GM12878 (cell line): ENCODE measurements around the gene AGT. TPM values are rescaled to one million over a fixed set of nuclear protein-coding genes. Genes with fewer than 3 reads are reported as not detected.
"Not testable (repeated sequence)": the region's sequence is repeated elsewhere in the genome, so short reads cannot be mapped to it uniquely, and the experiment has no call there.

Experiments
- ATAC-seq: fragments of 200-7000 bp; cut with Tn5 transposase; 3 replicates; pipeline ENCODE4 v1.9.1; 2020; ENCODE audit warnings: mild to moderate bottlenecking, moderate library complexity
- BruUV-seq: library from RNA; stranded (reverse); fragments of 400-500 nt; replicated peaks from 2 replicates; lab custom pipeline; 2021; lab: Mats Ljungman, UMichigan
- CTCF ChIA-PET: fragments of 300-600 bp; sonication (Branson Sonifier 250); formaldehyde crosslinking; extraction: SDS; loops from one replicate; lab custom pipeline; 2021; ENCODE audit warnings: inconsistent platforms; lab: Yijun Ruan, JAX
- POLR2A ChIA-PET: fragments of 350-600 bp; formaldehyde crosslinking; extraction: SDS; loops from one replicate; lab custom pipeline; 2021; ENCODE audit warnings: inconsistent platforms; lab: Charles Lee
- RAD21 ChIA-PET: fragments of 300-600 bp; sonication (Branson Sonifier 250); formaldehyde crosslinking; loops from one replicate; lab custom pipeline; 2023; ENCODE audit warnings: antibody characterized with exemption; ENCODE audit not compliant: unreplicated experiment; lab: Charles Lee
- SMC1A ChIA-PET: fragments of 300-600 bp; sonication (Branson Sonifier 250); formaldehyde crosslinking; loops from one replicate; lab custom pipeline; 2023; ENCODE audit not compliant: unreplicated experiment, uncharacterized antibody; lab: Charles Lee
- DNase-seq: peaks from one replicate; pipeline ENCODE4 v3.0.0-alpha.2; 2011; ENCODE audit warnings: low read depth, low spot score
- FAIRE-seq: peaks from 3 replicates; lab custom pipeline; 2011; peaks lifted over from hg19 to GRCh38; lab: Jason Lieb, UNC
- H2AFZ ChIP-seq: 2 replicates; pipeline ENCODE4 v1.6.0; 2011; ENCODE audit warnings: low read depth, low read length, control low read depth; ENCODE audit not compliant: control insufficient read depth
- H3K27ac ChIP-seq: 2 replicates; pipeline ENCODE4 v1.5.1; 2011; ENCODE audit warnings: control low read depth; ENCODE audit not compliant: control insufficient read depth, insufficient read depth
- H3K27me3 ChIP-seq, 2 experiments: replicated peaks in 1 of 2; 2 replicates each; pipeline versions ENCODE4 v1.6.0 to v1.6.1; 2011; ENCODE audit warnings: low read length in 1 of 2; ENCODE audit not compliant: control insufficient read depth in 2 of 2, insufficient read depth in 2 of 2
- H3K36me3 ChIP-seq, 2 experiments: 2 replicates each; pipeline ENCODE4 v1.5.1; 2011; ENCODE audit warnings: low read length in 1 of 2; ENCODE audit not compliant: control insufficient read depth in 2 of 2, insufficient read depth in 2 of 2
- H3K4me1 ChIP-seq: 2 replicates; pipeline ENCODE4 v1.6.1; 2011; ENCODE audit warnings: mild to moderate bottlenecking, low read length, moderate library complexity, mixed read lengths; ENCODE audit not compliant: control insufficient read depth, insufficient read depth
- H3K4me2 ChIP-seq: 2 replicates; pipeline ENCODE4 v1.6.0; 2011; ENCODE audit warnings: control low read depth; ENCODE audit not compliant: control insufficient read depth, insufficient read depth
- H3K4me3 ChIP-seq: fragments of 200-600 bp; sonication (generic); 2 replicates; pipeline ENCODE4 v1.5.1; 2016
- H3K79me2 ChIP-seq: 2 replicates; pipeline ENCODE4 v1.6.0; 2011; ENCODE audit warnings: low read length; ENCODE audit not compliant: control insufficient read depth, insufficient read depth
- H3K9ac ChIP-seq: 2 replicates; pipeline ENCODE4 v1.8.0; 2011; ENCODE audit warnings: low read length, control low read depth, mixed read lengths; ENCODE audit not compliant: control insufficient read depth, insufficient read depth
- H3K9me3 ChIP-seq: replicated peaks from 3 replicates; pipeline ENCODE4 v1.5.1; 2011; ENCODE audit warnings: mild to moderate bottlenecking, low read length; ENCODE audit not compliant: control insufficient read depth, insufficient read depth
- H4K20me1 ChIP-seq: 2 replicates; pipeline ENCODE4 v1.6.0; 2011; ENCODE audit not compliant: control insufficient read depth, insufficient read depth
- CBX3 ChIP-seq: fragments of 200-600 bp; sonication (generic); IDR thresholded peaks from 2 replicates; pipeline ENCODE4 v1.6.1; 2016; ENCODE audit warnings: low read depth, borderline replicate concordance
- CHD4 ChIP-seq: fragments of 200-600 bp; sonication (generic); IDR thresholded peaks from 2 replicates; pipeline ENCODE4 v1.6.1; 2016; ENCODE audit warnings: mild to moderate bottlenecking
- EP300 ChIP-seq, 2 experiments: fragments of 150-350 bp in 1 of 2; IDR thresholded peaks; 2 replicates each; pipeline ENCODE4 v1.6.1; 2011 to 2012; ENCODE audit warnings: low read depth in 2 of 2, low read length in 2 of 2, borderline replicate concordance in 1 of 2, improper control_type of control experiment in 1 of 2, inconsistent platforms in 1 of 2; ENCODE audit not compliant: control insufficient read depth in 1 of 2
- HDGF ChIP-seq: fragments of 450-650 bp; IDR thresholded peaks from 2 replicates; pipeline ENCODE4 v1.6.1; 2016; ENCODE audit warnings: antibody characterized with exemption
- NFYB ChIP-seq: IDR thresholded peaks from 2 replicates; pipeline ENCODE4 v1.6.1; 2011; ENCODE audit warnings: low read depth, mild to moderate bottlenecking, low read length, improper control_type of control experiment, moderate library complexity; ENCODE audit not compliant: insufficient read depth
- POLR2AphosphoS5 ChIP-seq: IDR thresholded peaks from 2 replicates; pipeline ENCODE4 v1.6.1; 2011; ENCODE audit warnings: mild to moderate bottlenecking, low read length, inconsistent platforms
- RELA ChIP-seq: fragments of 450-650 bp; IDR thresholded peaks from 2 replicates; pipeline ENCODE4 v1.8.0; 2014; ENCODE audit warnings: borderline replicate concordance; ENCODE audit not compliant: partially characterized antibody
- RUNX3 ChIP-seq: IDR thresholded peaks from 2 replicates; pipeline ENCODE4 v1.6.1; 2012; ENCODE audit warnings: low read length, inconsistent platforms
- SUPT20H ChIP-seq: IDR thresholded peaks from 2 replicates; pipeline ENCODE4 v1.6.1; 2011; ENCODE audit warnings: low read depth, mild to moderate bottlenecking, low read length, moderate library complexity, borderline replicate concordance; ENCODE audit not compliant: control insufficient read depth
- TCF12 ChIP-seq: IDR thresholded peaks from 2 replicates; pipeline ENCODE4 v1.6.1; 2011; ENCODE audit warnings: low read depth, mild to moderate bottlenecking, low read length
- TCF7 ChIP-seq: IDR thresholded peaks from 2 replicates; pipeline ENCODE4 v1.6.1; 2014; ENCODE audit warnings: antibody characterized with exemption, borderline replicate concordance
- WGBS: methylation state at CpG from one replicate; pipeline ENCODE4 v1.1.6; 2016; ENCODE audit warnings: low lambda C conversion rate; ENCODE audit not compliant: insufficient replicate concordance, insufficient coverage; ENCODE audit errors: missing lambda C conversion rate; 5-methylcytosine and 5-hydroxymethylcytosine counted together
- in situ Hi-C: fragments of 300-500 bp; cut with MboI; formaldehyde crosslinking; loops from 9 replicates; pipeline ENCODE4 v1.14.3; 2018; ENCODE audit warnings: mixed read lengths
- intact Hi-C: fragments of 100-400 bp; cut with micrococcal nuclease; formaldehyde crosslinking; loops from one replicate; pipeline ENCODE4 v1.14.2; 2022; ENCODE audit not compliant: unreplicated experiment
- polyA plus RNA-seq, 11 experiments: library from polyadenylated mRNA; depleted of rRNA in 4 of 11; unstranded in 6 of 11; stranded (reverse) in 5 of 11; fragments of >200 nt; fragmentation: Nextera tagmentation in 4 of 11; fragmentation: Illumina TruSeq in 1 of 11; extraction: Ambion mirVana in 4 of 11; extraction: Trizol in 1 of 11; gene quantifications; 1 replicate in 1 of 11; 2 replicates in 10 of 11; pipeline versions ENCODE4 v1.2.1 to v1.2.3, GENCODE V29; 2011 to 2016; ENCODE audit warnings: inconsistent platforms in 2 of 11, missing spikeins in 2 of 11, low read depth in 1 of 11
- total RNA-seq, 4 experiments: library from RNA; depleted of rRNA in 3 of 4; stranded (reverse); fragments of >200 nt in 3 of 4; fragmentation: Illumina TruSeq in 1 of 4; extraction: Trizol in 1 of 4; gene quantifications; 2 replicates each; pipeline versions ENCODE4 v1.2.1 to v1.2.3, GENCODE V29; 2013 to 2021
- TF ChIP-seq, protein P1 (sequence below): fragments of 150-350 bp; IDR thresholded peaks from 2 replicates; pipeline ENCODE4 v1.6.1; 2016; ENCODE audit warnings: low read depth, low read length
- TF ChIP-seq, protein P2 (sequence below): fragments of 450-650 bp; IDR thresholded peaks from 2 replicates; pipeline ENCODE4 v1.6.1; 2018; ENCODE audit warnings: borderline replicate concordance, mild to moderate bottlenecking; ENCODE audit not compliant: partially characterized antibody

The AGT gene
- total and polyA plus RNA-seq, 10 of the 15 experiments (the other 5 are each of a cell fraction or from before 2014, with no cell fraction given): 0.69 TPM; not detected in 9

DNA sequence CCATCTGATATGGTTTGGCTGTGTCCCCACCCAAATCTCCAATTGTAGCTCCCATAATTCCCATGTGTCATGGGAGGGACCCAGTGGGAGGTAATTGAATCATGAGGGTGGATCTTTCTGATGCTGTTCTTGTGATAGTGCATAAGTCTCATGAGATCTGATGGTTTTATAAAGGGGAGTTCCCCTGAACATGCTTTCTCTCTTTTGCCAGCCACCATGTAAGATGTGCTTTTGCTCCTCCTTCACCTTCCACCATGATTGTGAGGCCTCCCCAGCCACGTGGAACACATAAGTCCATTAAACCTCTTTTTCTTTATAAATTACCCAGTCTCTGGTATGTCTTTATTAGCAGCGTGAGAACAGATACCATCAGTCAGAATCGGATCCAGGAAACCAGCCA, 2.5 kb upstream of the AGT start:
- H3K9ac ChIP-seq, ATAC-seq, H2AFZ ChIP-seq, BruUV-seq, H3K4me3 ChIP-seq, intact Hi-C loops, H3K4me1 ChIP-seq, H3K27me3 ChIP-seq, FAIRE-seq, H4K20me1 ChIP-seq, H3K36me3 ChIP-seq, CTCF ChIA-PET, in situ Hi-C loops, H3K79me2 ChIP-seq, H3K4me2 ChIP-seq, H3K9me3 ChIP-seq, RAD21 ChIA-PET, SMC1A ChIA-PET, POLR2A ChIA-PET, DNase-seq, H3K27ac ChIP-seq: not testable (repeated sequence)
- 47% methylated on average over 3 of the region's 3 CpGs for WGBS

DNA sequence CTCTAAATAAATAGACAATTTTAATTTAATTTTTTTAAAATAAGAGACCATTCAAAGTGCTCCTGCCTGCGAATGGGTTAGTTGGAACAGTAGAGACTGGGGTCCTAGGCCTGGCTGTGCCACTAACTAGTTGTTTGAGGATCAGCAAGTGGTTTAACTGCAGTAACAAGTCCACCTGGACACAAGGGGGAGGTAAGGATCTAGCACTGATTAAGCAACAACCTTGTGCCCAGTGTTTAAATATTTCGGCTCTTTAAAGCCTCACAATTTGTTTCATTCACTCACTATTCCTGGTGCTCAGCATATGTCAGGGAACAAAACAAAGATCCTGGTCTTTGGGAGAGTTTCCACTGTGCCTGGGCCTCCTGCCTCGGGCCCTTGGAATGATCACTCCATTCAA, 1.6 kb upstream of the AGT start:
- FAIRE-seq (no peak), ATAC-seq (no peak), DNase-seq (no peak)
- Histone ChIP-seq H2AFZ (no peak overlapping the region), H3K9me3 (no peaks in the 10 kb centered on the region), H3K27ac (no peak overlapping the region), H3K27me3 (peaks cover 0 to 3% of the 10 kb centered on the region in 2 experiments; a peak in 2 of 4 replicates), H3K4me2 (no peak overlapping the region), H3K4me1 (no peaks in the 10 kb centered on the region), H3K4me3 (no peak overlapping the region), H4K20me1 (no peaks in the 10 kb centered on the region), H3K36me3 (no peaks in the 10 kb centered on the region), H3K9ac (no peak overlapping the region), H3K79me2 (no peaks in the 10 kb centered on the region)
- no TSS peak for BruUV-seq
- ChIA-PET SMC1A (no interaction called here), POLR2A (no interaction called here), CTCF (no interaction called here), RAD21 (no interaction called here)
- 2% methylated on average over 3 of the region's 3 CpGs for whole genome bisulfite sequencing
- in situ Hi-C loops (no loop called here), intact Hi-C loops (no loop called here)
- TF ChIP-seq EP300 (IDR thresholded peaks at IDR 0.05; ENCODE audit: borderline replicate concordance in 1 of 2, control insufficient read depth in 1 of 2, low read depth in 2 of 2, low read length in 2 of 2) (no peak), HDGF (no peak), POLR2AphosphoS5 (no peak), SUPT20H (no peak), RELA (no peak), NFYB (no peak), CBX3 (no peak), CHD4 (no peak), TCF12 (no peak), RUNX3 (no peak), TCF7 (no peak)
- TF ChIP-seq, protein P1, sequence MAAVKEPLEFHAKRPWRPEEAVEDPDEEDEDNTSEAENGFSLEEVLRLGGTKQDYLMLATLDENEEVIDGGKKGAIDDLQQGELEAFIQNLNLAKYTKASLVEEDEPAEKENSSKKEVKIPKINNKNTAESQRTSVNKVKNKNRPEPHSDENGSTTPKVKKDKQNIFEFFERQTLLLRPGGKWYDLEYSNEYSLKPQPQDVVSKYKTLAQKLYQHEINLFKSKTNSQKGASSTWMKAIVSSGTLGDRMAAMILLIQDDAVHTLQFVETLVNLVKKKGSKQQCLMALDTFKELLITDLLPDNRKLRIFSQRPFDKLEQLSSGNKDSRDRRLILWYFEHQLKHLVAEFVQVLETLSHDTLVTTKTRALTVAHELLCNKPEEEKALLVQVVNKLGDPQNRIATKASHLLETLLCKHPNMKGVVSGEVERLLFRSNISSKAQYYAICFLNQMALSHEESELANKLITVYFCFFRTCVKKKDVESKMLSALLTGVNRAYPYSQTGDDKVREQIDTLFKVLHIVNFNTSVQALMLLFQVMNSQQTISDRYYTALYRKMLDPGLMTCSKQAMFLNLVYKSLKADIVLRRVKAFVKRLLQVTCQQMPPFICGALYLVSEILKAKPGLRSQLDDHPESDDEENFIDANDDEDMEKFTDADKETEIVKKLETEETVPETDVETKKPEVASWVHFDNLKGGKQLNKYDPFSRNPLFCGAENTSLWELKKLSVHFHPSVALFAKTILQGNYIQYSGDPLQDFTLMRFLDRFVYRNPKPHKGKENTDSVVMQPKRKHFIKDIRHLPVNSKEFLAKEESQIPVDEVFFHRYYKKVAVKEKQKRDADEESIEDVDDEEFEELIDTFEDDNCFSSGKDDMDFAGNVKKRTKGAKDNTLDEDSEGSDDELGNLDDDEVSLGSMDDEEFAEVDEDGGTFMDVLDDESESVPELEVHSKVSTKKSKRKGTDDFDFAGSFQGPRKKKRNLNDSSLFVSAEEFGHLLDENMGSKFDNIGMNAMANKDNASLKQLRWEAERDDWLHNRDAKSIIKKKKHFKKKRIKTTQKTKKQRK: no peak
- TF ChIP-seq, protein P2, sequence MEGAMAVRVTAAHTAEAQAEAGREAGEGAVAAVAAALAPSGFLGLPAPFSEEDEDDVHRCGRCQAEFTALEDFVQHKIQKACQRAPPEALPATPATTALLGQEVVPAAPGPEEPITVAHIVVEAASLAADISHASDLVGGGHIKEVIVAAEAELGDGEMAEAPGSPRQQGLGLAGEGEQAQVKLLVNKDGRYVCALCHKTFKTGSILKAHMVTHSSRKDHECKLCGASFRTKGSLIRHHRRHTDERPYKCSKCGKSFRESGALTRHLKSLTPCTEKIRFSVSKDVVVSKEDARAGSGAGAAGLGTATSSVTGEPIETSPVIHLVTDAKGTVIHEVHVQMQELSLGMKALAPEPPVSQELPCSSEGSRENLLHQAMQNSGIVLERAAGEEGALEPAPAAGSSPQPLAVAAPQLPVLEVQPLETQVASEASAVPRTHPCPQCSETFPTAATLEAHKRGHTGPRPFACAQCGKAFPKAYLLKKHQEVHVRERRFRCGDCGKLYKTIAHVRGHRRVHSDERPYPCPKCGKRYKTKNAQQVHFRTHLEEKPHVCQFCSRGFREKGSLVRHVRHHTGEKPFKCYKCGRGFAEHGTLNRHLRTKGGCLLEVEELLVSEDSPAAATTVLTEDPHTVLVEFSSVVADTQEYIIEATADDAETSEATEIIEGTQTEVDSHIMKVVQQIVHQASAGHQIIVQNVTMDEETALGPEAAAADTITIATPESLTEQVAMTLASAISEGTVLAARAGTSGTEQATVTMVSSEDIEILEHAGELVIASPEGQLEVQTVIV: no peak
